ENCODE data around the gene TAF10. TPM values are rescaled to one million over a fixed set of nuclear protein-coding genes. Genes with fewer than 3 reads are reported as not detected.
A peak's percentile ranks its signal among the peaks of the same experiment; 100 is the strongest.

Gene TAF10
- total RNA-seq, 6 experiments from 2014 or later: 47.3 to 81.9 (median 60.4) TPM

DNA sequence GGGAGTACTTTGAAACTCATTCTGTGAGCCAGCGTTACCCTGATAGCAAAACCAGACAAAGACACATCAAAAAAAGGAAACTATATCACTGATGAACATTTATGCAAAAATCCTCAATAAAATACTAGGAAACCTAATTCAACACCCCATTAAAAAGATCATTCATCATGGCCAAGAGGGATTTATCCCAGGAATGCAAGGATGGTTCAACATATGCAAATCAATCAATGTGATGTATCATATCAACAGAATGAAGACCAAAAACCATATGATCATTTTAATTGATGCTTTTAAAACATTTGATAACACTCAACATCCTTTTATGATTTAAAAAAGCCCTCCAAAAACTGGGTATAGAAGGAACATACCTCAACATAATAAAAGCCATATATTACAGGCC, 28.4 kb downstream of the TAF10 start:
- H3K4me1 ChIP-seq: no peaks in the 10 kb centered on the region
- ATAC-seq (no peak), DNase-seq (no peak)
- H3K4me3 ChIP-seq: no peak overlapping the region
- H3K27ac ChIP-seq: no peak overlapping the region
- intact Hi-C loops (cut with DNase I): no loop called here
- H3K9me3 ChIP-seq: no peaks in the 10 kb centered on the region
- H3K27me3 ChIP-seq: no peaks in the 10 kb centered on the region
- H3K36me3 ChIP-seq: peaks cover 0 to 2% (median 0%) of the 10 kb centered on the region in 4 donors
- WGBS (ENCODE audit: insufficient coverage, low coverage, low lambda C conversion rate, missing lambda C conversion rate): 100% methylated on average over 1 of the region's 1 CpG
- no peak for TF ChIP-seq POLR2A (IDR thresholded peaks at IDR 0.05)
- TF ChIP-seq, protein P1, sequence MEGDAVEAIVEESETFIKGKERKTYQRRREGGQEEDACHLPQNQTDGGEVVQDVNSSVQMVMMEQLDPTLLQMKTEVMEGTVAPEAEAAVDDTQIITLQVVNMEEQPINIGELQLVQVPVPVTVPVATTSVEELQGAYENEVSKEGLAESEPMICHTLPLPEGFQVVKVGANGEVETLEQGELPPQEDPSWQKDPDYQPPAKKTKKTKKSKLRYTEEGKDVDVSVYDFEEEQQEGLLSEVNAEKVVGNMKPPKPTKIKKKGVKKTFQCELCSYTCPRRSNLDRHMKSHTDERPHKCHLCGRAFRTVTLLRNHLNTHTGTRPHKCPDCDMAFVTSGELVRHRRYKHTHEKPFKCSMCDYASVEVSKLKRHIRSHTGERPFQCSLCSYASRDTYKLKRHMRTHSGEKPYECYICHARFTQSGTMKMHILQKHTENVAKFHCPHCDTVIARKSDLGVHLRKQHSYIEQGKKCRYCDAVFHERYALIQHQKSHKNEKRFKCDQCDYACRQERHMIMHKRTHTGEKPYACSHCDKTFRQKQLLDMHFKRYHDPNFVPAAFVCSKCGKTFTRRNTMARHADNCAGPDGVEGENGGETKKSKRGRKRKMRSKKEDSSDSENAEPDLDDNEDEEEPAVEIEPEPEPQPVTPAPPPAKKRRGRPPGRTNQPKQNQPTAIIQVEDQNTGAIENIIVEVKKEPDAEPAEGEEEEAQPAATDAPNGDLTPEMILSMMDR (IDR thresholded peaks at IDR 0.05): no peak

DNA sequence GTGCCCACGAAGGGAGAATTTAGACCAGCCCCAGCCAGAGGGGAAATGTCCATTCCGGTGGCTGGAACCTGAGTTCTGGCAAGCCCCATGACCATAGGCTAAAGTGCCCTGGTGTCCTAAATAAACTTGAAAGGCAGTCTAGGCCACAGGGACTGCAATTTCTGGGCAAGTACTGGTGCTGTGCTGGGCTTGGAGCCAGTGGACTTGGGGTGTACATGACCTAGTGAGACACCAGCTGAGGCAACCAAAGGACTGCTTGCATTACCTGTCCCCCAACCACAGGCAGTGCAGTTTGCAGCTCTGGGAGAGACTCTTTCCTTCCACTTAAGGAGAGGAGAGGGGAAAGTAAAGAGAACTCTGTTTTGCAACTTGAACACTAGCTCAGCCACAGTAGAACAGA, 32.3 kb downstream of the TAF10 start:
- Histone ChIP-seq H3K4me3 (no peak overlapping the region), H3K4me1 (no peaks in the 10 kb centered on the region), H3K27me3 (no peaks in the 10 kb centered on the region), H3K27ac (no peak overlapping the region), H3K9me3 (no peaks in the 10 kb centered on the region), H3K36me3 (peaks cover 0 to 2% (median 0%) of the 10 kb centered on the region in 4 donors)
- DNase-seq: no peak
- WGBS (ENCODE audit: insufficient coverage, low coverage, low lambda C conversion rate, missing lambda C conversion rate): 43% methylated on average over 1 of the region's 2 CpGs
- TF ChIP-seq, protein P1 (IDR thresholded peaks at IDR 0.05): no peak
- no peak for TF ChIP-seq POLR2A (IDR thresholded peaks at IDR 0.05)
- peak in 1 of 4 donors; percentile 46 for ATAC-seq
- intact Hi-C loops (cut with DNase I): no loop called here

DNA sequence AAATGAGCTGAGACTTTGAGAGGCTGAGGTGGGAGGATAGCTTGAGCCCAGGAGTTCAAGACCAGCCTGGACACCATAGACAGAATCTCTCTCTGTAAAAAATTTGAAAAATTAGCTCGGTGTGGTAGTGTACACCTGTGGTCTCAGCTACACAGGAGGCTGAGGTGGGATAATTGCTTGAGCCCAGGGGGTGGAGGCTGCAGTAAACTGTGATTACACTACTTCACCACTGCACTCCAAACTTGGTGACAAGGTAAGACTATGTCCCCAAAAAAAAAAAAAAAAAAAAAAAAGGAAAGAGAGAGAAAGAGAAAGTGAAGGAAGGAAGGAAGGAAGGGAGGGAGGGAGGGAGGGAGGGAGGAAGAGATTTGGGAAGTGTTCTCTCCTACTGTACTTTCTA, 33.9 kb downstream of the TAF10 start:
- DNase-seq: no peak
- no peak for ATAC-seq
- H3K4me3 ChIP-seq: no peak overlapping the region
- intact Hi-C loops (cut with DNase I): no loop called here
- WGBS (ENCODE audit: insufficient coverage, low coverage, low lambda C conversion rate, missing lambda C conversion rate): 71% methylated on average over 1 of the region's 1 CpG
- no peak for TF ChIP-seq POLR2A (IDR thresholded peaks at IDR 0.05)
- TF ChIP-seq, protein P1 (IDR thresholded peaks at IDR 0.05): no peak
- H3K27me3 ChIP-seq: no peaks in the 10 kb centered on the region
- H3K36me3 ChIP-seq: no peaks in the 10 kb centered on the region
- no peak overlapping the region for H3K27ac ChIP-seq
- no peaks in the 10 kb centered on the region for H3K4me1 ChIP-seq
- H3K9me3 ChIP-seq: no peaks in the 10 kb centered on the region

DNA sequence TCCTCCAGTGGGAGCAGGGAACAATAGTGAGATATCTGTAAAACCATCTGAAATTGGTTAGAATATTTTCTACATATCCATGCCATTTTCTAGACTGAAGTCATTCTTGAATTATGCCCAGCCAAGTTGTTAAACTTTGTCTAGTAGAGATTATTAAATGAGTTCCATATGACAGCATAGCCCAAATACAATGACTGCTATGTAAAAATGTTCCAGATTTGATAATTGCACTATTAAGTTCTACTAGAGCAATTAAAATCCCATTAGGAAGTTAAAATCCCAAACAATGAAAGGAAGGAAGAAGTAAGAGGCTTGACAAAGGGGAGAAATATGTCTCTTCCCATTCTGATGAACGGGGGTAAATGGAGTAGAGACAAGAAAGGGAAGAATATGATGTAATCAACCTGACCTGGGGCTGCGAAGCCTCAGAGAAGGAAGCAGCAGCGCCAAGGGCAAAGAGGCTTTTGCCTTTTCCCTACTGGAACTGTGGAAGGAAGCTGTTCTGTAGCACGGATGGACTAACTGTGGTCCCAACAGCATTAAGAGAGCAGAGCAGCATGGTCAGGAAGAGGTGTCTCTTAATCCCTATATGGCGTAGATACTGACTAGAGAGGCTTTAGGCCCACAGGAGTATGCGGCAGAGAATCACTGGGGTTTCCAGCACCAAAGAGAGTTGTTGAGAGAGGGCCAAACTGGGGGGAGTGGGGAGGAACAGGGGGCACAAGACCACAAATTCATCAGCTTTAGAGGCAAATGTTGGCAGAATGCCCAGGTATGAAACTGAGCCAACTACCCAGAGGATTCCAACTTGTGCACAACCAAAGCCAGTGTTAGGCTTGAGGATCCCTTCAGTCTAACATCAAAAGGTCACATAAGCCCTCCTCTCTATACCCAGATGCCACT, 35.3 kb downstream of the TAF10 start:
- WGBS (ENCODE audit: insufficient coverage, low coverage, low lambda C conversion rate, missing lambda C conversion rate): 38% methylated on average over 2 of the region's 6 CpGs
- no peaks in the 10 kb centered on the region for H3K4me1 ChIP-seq
- no peaks in the 10 kb centered on the region for H3K27me3 ChIP-seq
- peak overlapping the region in 1 of 3 donors; percentile 13 for H3K27ac ChIP-seq
- H3K36me3 ChIP-seq: no peaks in the 10 kb centered on the region
- no peak for DNase-seq
- TF ChIP-seq, protein P1 (IDR thresholded peaks at IDR 0.05): no peak
- no peak for TF ChIP-seq POLR2A (IDR thresholded peaks at IDR 0.05)
- intact Hi-C loops (cut with DNase I): no loop called here
- peak; percentile 34 to 57 (median 52) for ATAC-seq
- H3K9me3 ChIP-seq: no peaks in the 10 kb centered on the region
- no peak overlapping the region for H3K4me3 ChIP-seq

Data from right lobe of liver (tissue), 6 donors.